Thyroid gland (tissue), 4 donors: ENCODE data around the gene ZNF778.

Source experiments
- CTCF ChIP-seq, 6 experiments: fragments of 200-600 bp in 3 of 6; fragments of 450-650 bp in 3 of 6; sonication (generic) in 3 of 6; IDR thresholded peaks; one replicate each; pipeline ENCODE4 v1.5.1; 2016 to 2019; ENCODE audit warnings: antibody characterized with exemption in 6 of 6, mild to moderate bottlenecking in 2 of 6, inconsistent platforms in 1 of 6, moderate library complexity in 1 of 6
- POLR2A ChIP-seq, 2 donors: fragments of 450-650 bp; IDR thresholded peaks; one replicate each; pipeline ENCODE4 v1.6.1; 2017; ENCODE audit warnings: antibody characterized with exemption in 2 of 2, mild to moderate bottlenecking in 2 of 2, moderate library complexity in 1 of 2

GRCh38 chr16:89209522-89210044, 7.9 kb upstream of the ZNF778 start:
- TF ChIP-seq POLR2A (IDR thresholded peaks at IDR 0.05) (no peak), CTCF (IDR thresholded peaks at IDR 0.05) (no peak)
